Central memory CD8-positive, alpha-beta T cell (primary cell): ENCODE data around the gene INTS7.
"Not testable (repeated sequence)": the region's sequence is repeated elsewhere in the genome, so short reads cannot be mapped to it uniquely, and the experiment has no call there.

Source experiments
- ATAC-seq: fragments of 150-1000 bp; cut with Tn5 transposase; replicated peaks from 2 replicates; pipeline ENCODE4 v1.10.0; 2022; ENCODE audit warnings: mild to moderate bottlenecking, moderate FRiP score, moderate number of reproducible peaks; ENCODE audit not compliant: poor library complexity, severe bottlenecking; ENCODE audit errors: extremely low read depth
- DNase-seq, 2 donors: peaks; one replicate each; pipeline ENCODE4 v3.0.0; 2021; ENCODE audit warnings: low spot score in 2 of 2
- H3K27ac Mint-ChIP-seq: one replicate; pipeline ENCODE4 v1.8.0; 2022; ENCODE audit warnings: low read depth, mild to moderate bottlenecking, moderate library complexity, mixed read lengths
- H3K27me3 Mint-ChIP-seq: one replicate; pipeline ENCODE4 v1.8.0; 2022; ENCODE audit warnings: mixed read lengths
- H3K36me3 Mint-ChIP-seq: one replicate; pipeline ENCODE4 v1.8.0; 2022; ENCODE audit warnings: mild to moderate bottlenecking, moderate library complexity, mixed read lengths; ENCODE audit not compliant: insufficient read depth
- H3K4me1 Mint-ChIP-seq: one replicate; pipeline ENCODE4 v1.8.0; 2022; ENCODE audit warnings: mixed read lengths
- H3K4me3 Mint-ChIP-seq: one replicate; pipeline ENCODE4 v1.8.0; 2022; ENCODE audit warnings: mild to moderate bottlenecking, moderate library complexity, mixed read lengths
- H3K9me3 Mint-ChIP-seq: one replicate; pipeline ENCODE4 v1.8.0; 2022; ENCODE audit warnings: mixed read lengths

The INTS7 gene

GRCh38 chr1:211953543-211953942 lies 81.8 kb downstream of the INTS7 start:
- H3K27ac Mint-ChIP-seq, DNase-seq, H3K36me3 Mint-ChIP-seq, ATAC-seq, H3K4me3 Mint-ChIP-seq, H3K27me3 Mint-ChIP-seq, H3K4me1 Mint-ChIP-seq, H3K9me3 Mint-ChIP-seq: not testable (repeated sequence)

GRCh38 chr1:211952299-211952698 lies 83.1 kb downstream of the INTS7 start:
- no peak overlapping the region for H3K4me3 Mint-ChIP-seq
- DNase-seq (no peak), ATAC-seq (no peak)
- no peak overlapping the region for H3K27ac Mint-ChIP-seq
- no peaks in the 10 kb centered on the region for H3K9me3 Mint-ChIP-seq
- no peaks in the 10 kb centered on the region for H3K4me1 Mint-ChIP-seq
- H3K36me3 Mint-ChIP-seq, result peaks cover 6% of the 10 kb centered on the region
- no peaks in the 10 kb centered on the region for H3K27me3 Mint-ChIP-seq

GRCh38 chr1:211951856-211952255 lies 83.5 kb downstream of the INTS7 start:
- ATAC-seq (no peak), DNase-seq (no peak)
- H3K27ac Mint-ChIP-seq, result no peak overlapping the region
- no peak overlapping the region for H3K4me3 Mint-ChIP-seq
- H3K36me3 Mint-ChIP-seq, result peaks cover 2% of the 10 kb centered on the region
- H3K4me1 Mint-ChIP-seq, result no peaks in the 10 kb centered on the region
- no peaks in the 10 kb centered on the region for H3K9me3 Mint-ChIP-seq
- no peaks in the 10 kb centered on the region for H3K27me3 Mint-ChIP-seq

- no peaks in the 10 kb centered on the region for H3K4me1 Mint-ChIP-seq
- H3K36me3 Mint-ChIP-seq, result peaks cover 8% of the 10 kb centered on the region
- H3K4me3 Mint-ChIP-seq, result no peak overlapping the region
- no peak for DNase-seq
- no peak overlapping the region for H3K27ac Mint-ChIP-seq
- no peaks in the 10 kb centered on the region for H3K27me3 Mint-ChIP-seq
- H3K9me3 Mint-ChIP-seq, result no peaks in the 10 kb centered on the region
- ATAC-seq, result no peak
Observed at GRCh38 chr1:211948377-211948776, 87.0 kb downstream of the INTS7 start.

GRCh38 chr1:211947396-211948295 lies 87.7 kb downstream of the INTS7 start:
- ATAC-seq, result no peak
- H3K9me3 Mint-ChIP-seq, result no peaks in the 10 kb centered on the region
- H3K4me3 Mint-ChIP-seq, result no peak overlapping the region
- H3K27me3 Mint-ChIP-seq, result no peaks in the 10 kb centered on the region
- DNase-seq, result no peak
- no peak overlapping the region for H3K27ac Mint-ChIP-seq
- H3K36me3 Mint-ChIP-seq, result peaks cover 8% of the 10 kb centered on the region
- H3K4me1 Mint-ChIP-seq, result no peaks in the 10 kb centered on the region

- Mint-ChIP-seq H3K9me3 (no peaks in the 10 kb centered on the region), H3K4me1 (no peaks in the 10 kb centered on the region), H3K36me3 (peaks cover 11% of the 10 kb centered on the region), H3K4me3 (no peak overlapping the region), H3K27me3 (no peaks in the 10 kb centered on the region), H3K27ac (no peak overlapping the region)
- no peak for DNase-seq
- no peak for ATAC-seq
Observed at GRCh38 chr1:211944733-211945500, 90.4 kb downstream of the INTS7 start.

- Mint-ChIP-seq H3K36me3 (peaks cover 12% of the 10 kb centered on the region), H3K27me3 (no peaks in the 10 kb centered on the region), H3K4me1 (no peaks in the 10 kb centered on the region), H3K4me3 (no peak overlapping the region), H3K27ac (no peak overlapping the region), H3K9me3 (no peaks in the 10 kb centered on the region)
- ATAC-seq (no peak), DNase-seq (no peak)
Observed at GRCh38 chr1:211942583-211942982, 92.8 kb downstream of the INTS7 start.

- Mint-ChIP-seq H3K9me3 (no peaks in the 10 kb centered on the region), H3K36me3 (peaks cover 8% of the 10 kb centered on the region), H3K4me1 (peaks cover 8% of the 10 kb centered on the region), H3K4me3 (no peak overlapping the region), H3K27ac (peak overlapping the region; percentile 35), H3K27me3 (no peaks in the 10 kb centered on the region)
- DNase-seq (no peak), ATAC-seq (no peak)
Observed at GRCh38 chr1:211939876-211940468, 95.4 kb downstream of the INTS7 start.

GRCh38 chr1:211938561-211938997 lies 96.8 kb downstream of the INTS7 start:
- no peaks in the 10 kb centered on the region for H3K27me3 Mint-ChIP-seq
- DNase-seq, result no peak
- H3K4me3 Mint-ChIP-seq, result peak overlapping the region; percentile 58
- peaks cover 6% of the 10 kb centered on the region for H3K36me3 Mint-ChIP-seq
- H3K9me3 Mint-ChIP-seq, result no peaks in the 10 kb centered on the region
- peak overlapping the region; percentile 85 for H3K27ac Mint-ChIP-seq
- peaks cover 10% of the 10 kb centered on the region for H3K4me1 Mint-ChIP-seq
- peak; percentile 75 for ATAC-seq

GRCh38 chr1:211937422-211937821 lies 97.9 kb downstream of the INTS7 start:
- H3K36me3 Mint-ChIP-seq, H3K9me3 Mint-ChIP-seq, DNase-seq, H3K27ac Mint-ChIP-seq, H3K27me3 Mint-ChIP-seq, ATAC-seq, H3K4me3 Mint-ChIP-seq: not testable (repeated sequence)
- peaks cover 10% of the 10 kb centered on the region for H3K4me1 Mint-ChIP-seq

GRCh38 chr1:211935448-211935970 lies 99.8 kb downstream of the INTS7 start:
- DNase-seq (no peak), ATAC-seq (no peak)
- Mint-ChIP-seq H3K27me3 (no peaks in the 10 kb centered on the region), H3K9me3 (no peaks in the 10 kb centered on the region), H3K4me3 (no peak overlapping the region), H3K27ac (peak overlapping the region; percentile 22), H3K4me1 (peaks cover 10% of the 10 kb centered on the region), H3K36me3 (peaks cover 5% of the 10 kb centered on the region)

- no peak for ATAC-seq
- H3K4me1 Mint-ChIP-seq, result peaks cover 10% of the 10 kb centered on the region
- peaks cover 7% of the 10 kb centered on the region for H3K27me3 Mint-ChIP-seq
- peaks cover 2% of the 10 kb centered on the region for H3K36me3 Mint-ChIP-seq
- no peak overlapping the region for H3K4me3 Mint-ChIP-seq
- no peaks in the 10 kb centered on the region for H3K9me3 Mint-ChIP-seq
- H3K27ac Mint-ChIP-seq, result no peak overlapping the region
- no peak for DNase-seq
Observed at GRCh38 chr1:211933946-211934714, 101.2 kb downstream of the INTS7 start.
